Pulmonary artery endothelial cell (primary cell): ENCODE measurements around the gene ATP6V1F. TPM values are rescaled to one million over a fixed set of nuclear protein-coding genes. Genes with fewer than 3 reads are reported as not detected.

Source experiments
- DNase-seq: peaks from one replicate; pipeline ENCODE4 v3.0.0-alpha.2; 2011; ENCODE audit warnings: low read depth, low spot score
- total RNA-seq: library from RNA; depleted of rRNA; stranded (reverse); fragments of >200 nt; gene quantifications from 2 replicates; pipeline ENCODE4 v1.2.3, GENCODE V29; 2014

The ATP6V1F gene
- total RNA-seq, 1 donor from 2014 or later, result 90.3 TPM

DNA sequence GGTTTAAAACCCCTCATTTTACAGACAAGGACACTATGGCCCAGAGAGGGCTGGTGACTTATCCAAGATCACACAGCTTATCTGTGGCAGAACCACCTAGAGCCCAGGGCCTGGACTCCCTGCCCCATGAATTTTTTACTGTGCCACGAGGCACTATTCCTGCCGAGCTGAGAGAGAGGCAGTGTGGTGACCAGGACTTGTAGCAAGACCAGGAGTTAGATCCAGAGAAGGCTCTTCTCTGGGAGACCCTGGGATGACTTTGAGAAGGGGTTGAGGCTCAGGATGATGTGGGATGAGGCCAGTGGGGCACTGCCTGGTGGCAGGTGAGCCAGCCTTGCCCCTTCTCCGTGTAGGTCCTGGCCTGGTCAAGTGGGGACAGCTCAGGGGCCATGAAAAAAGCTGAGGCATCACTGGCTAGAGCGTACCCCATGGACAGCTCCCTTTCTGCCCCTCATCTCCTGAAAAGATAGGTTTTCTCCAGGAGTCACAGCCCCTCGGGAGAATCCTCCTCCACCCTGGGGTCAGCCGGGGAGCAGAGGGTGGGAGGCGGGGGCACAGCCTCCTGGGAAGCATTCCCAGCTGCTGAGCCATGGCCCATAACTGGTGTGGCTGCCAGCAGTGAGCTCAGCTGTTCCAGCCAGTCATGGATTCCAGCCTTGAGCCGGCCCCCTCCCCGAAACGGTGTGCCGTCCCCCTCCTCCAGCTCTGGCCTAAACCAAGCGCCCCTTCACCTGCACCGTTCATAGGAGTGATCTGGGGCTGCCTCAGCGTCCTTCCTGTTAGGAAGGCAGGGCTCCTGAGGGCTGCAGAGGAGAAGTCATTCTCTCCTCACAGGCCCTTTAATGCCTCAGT, 26.6 kb upstream of the ATP6V1F start:
- no peak for DNase-seq

GRCh38 chr7:128836729-128837348, 25.8 kb upstream of the ATP6V1F start:
- no peak for DNase-seq

DNA sequence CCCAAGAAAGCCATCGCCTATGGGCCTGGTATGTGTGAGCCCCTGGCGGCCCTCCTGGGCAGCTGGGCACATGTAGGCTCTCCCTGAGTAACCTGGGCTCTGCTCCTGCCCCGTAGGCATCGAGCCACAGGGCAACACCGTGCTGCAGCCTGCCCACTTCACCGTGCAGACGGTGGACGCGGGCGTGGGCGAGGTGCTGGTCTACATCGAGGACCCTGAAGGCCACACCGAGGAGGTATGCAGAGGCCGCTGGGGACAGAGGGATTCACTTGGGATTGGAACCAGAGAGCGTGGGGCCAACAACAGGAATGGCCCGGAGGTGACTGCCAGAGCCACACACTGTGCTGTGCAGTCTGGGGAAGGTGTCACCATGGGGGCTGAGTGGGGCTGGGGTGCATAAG, 25.1 kb upstream of the ATP6V1F start:
- DNase-seq, result no peak

DNA sequence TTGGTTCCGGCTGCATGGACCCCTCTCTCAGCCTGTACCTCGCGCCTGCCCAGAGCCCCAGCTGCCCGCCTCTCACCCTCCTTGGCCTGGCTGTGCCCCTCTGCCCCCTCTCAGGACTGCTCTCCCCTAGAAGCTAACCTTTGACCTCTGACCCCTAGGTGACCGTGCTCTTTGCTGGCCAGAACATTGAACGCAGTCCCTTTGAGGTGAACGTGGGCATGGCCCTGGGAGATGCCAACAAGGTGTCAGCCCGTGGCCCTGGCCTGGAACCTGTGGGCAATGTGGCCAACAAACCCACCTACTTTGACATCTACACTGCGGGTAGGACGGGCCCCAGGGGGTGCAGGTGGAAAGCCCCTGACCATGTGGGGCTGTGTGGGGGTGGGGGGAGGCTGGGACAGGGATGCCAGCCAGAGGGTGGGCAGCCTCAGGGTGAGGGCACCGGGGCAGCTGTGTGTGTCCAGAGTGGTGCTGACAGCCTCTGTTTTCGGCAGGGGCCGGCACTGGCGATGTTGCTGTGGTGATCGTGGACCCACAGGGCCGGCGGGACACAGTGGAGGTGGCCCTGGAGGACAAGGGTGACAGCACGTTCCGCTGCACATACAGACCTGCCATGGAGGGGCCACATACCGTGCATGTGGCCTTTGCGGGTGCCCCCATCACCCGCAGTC, 24.4 kb upstream of the ATP6V1F start:
- DNase-seq, result no peak

DNA sequence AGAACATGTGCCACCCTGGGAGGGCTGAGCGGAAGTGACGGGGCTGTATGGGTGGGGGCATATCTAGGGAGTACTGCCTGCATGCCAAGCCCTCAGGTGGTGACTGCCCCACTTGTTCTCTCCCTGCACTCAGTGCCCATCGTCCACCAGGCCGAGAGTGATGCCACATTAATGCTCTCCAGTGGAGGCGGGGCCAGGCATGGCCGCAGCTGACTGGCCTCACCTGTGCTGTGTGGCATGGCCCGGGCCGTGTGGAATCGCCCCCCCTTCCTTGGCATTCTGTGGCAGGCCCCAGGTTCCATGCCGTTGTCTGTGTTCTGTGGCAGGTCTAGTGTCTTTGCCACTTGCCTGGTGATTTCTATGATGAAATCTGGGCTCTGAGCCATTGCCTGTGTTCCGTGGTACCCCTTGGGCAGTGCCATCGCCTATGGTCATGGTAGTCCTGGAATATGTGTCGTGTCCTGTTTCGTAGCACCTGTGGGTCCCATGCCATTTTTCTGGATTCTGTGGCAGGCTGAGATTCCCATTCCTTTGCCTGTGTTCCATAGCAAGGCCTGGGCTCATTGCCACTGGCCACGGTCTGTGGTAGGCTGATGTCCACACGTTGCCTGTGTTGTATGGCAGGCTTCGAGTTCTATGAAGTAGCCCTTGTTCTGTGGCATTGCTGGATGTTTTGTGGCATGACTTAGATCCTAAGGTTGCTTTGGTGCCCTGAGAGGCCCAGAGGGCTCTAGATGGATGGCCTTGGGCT, 23.5 kb upstream of the ATP6V1F start:
- no peak for DNase-seq

DNA sequence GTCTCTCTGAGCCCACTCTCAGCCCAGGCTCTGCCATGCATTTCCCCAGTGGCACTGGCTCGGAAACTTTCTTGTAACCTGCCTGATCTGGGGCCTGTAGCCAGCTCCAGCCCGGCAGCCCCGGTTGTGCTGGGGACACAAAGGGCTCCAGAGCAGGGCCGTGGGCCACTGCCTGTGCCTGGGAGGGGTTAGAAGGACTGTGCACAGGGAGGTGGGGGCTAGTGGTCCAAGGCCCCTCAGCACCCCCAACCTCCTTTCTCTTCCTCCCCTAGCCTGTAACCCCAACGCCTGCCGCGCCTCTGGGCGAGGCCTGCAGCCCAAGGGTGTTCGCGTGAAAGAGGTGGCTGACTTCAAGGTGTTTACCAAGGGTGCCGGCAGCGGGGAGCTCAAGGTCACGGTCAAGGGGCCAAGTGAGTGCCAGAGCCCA, 22.9 kb upstream of the ATP6V1F start:
- DNase-seq, result no peak

- no peak for DNase-seq
These were observed 22.1 kb upstream of the ATP6V1F start for GRCh38 chr7:128840326-128841170.

- no peak for DNase-seq
These were observed 21.4 kb upstream of the ATP6V1F start for GRCh38 chr7:128841171-128841690.

- DNase-seq, result no peak
These were observed 20.6 kb upstream of the ATP6V1F start for GRCh38 chr7:128841921-128842673.

DNA sequence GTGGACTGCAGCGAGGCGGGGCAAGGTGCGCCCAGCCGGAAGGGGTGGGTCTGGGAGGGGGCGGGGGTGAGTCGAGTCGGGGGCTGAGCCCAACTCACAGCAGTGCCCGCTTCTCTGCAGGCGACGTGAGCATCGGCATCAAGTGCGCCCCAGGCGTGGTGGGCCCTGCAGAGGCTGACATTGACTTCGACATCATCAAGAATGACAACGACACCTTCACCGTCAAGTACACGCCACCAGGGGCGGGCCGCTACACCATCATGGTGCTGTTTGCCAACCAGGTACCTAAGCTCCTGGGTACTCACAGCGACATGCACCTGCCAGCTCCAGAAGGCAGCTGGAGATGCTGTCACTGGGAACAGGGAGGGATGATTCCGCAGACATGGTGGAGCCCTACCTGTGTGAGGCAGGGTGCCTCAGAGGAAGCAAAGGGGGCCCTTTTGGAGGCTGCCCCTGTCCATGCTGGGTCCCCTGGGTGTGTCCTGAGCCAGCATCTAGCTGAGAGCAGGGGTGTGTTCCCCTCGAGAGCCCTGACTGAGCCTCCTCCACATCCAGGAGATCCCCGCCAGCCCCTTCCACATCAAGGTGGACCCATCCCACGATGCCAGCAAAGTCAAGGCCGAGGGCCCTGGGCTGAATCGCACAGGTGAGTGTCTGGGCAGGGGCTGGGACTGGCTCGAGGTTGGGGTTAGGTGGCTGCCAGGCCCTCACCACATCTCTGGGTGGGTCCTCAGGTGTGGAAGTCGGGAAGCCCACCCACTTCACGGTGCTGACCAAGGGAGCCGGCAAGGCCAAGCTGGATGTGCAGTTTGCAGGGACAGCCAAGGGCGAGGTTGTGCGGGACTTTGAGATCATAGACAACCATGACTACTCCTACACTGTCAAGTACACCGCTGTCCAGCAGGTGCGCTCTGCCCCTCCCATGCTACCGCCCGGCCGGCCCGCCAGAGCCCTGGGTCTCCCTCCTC, 19.7 kb upstream of the ATP6V1F start:
- no peak for DNase-seq

- DNase-seq, result no peak
These were observed 18.6 kb upstream of the ATP6V1F start for GRCh38 chr7:128843938-128844621.

GRCh38 chr7:128844777-128845311, 17.8 kb upstream of the ATP6V1F start:
- DNase-seq, result no peak

DNA sequence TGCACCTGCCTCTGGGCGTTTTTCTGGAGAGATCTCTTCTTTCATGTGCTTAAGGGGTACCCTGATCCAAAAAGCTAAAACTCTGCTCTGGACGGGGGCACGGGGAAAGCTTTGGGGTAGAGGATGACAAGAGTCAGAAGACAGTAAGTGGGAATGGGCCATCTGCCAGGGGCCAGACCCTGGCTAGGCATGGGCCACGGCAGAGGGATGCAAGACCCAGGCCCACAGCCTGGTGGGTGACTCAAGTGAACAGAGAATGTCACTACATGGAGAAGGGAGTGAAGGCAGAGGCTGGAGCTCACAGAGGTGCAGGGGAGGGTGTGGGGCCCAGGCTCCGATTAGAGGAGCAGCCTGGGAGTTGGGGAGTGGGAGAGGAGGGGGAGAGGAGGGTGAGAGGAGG, 17.2 kb upstream of the ATP6V1F start:
- no peak for DNase-seq

GRCh38 chr7:128845987-128846386, 16.7 kb upstream of the ATP6V1F start:
- no peak for DNase-seq

DNA sequence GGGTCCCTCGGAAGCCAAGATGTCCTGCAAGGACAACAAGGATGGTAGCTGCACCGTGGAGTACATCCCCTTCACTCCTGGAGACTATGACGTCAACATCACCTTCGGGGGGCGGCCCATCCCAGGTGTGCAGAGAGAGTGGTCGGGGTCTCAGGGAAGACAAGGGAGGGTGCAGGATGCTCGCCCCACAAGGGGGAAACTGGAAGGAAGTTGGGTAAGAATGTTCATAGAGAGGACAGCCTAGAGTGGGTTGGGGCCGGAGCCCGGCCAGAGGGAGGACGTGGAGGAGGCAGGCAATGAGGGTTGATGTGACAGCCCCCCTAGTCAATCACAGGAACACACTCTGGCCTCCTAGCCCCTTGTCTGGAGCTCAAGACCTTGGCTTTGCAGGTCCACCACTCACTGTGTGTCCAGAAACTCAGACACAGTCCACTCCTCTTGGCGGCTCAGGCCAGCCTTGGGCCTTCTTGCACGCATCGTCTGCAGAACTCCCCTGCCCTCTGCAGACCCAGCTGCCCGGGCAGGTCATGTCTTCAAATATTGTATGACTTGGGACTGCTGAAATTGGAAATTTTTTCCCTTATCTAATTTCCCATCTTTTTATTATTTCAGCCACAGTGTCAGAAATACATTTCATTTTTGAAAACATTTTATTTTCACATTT, 15.7 kb upstream of the ATP6V1F start:
- no peak for DNase-seq

DNA sequence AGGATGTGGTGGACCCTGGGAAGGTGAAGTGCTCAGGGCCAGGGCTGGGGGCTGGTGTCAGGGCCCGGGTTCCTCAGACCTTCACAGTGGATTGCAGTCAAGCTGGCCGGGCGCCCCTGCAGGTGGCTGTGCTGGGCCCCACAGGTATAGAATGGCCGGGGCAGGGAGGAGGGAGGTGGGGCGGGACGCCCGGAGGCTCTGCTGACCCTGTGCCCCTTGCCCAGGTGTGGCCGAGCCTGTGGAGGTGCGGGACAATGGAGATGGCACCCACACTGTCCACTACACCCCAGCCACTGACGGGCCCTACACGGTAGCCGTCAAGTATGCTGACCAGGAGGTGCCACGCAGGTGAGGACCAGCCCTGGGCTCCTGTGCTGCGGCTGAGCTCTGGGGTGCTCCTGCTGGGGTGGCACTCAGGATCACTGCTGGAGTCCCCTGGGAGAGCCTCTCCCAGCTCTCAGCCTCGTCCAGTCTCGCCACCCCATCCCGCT, 14.9 kb upstream of the ATP6V1F start:
- DNase-seq, result no peak
